M059J (cell line): Measurements from ENCODE around the gene IGSF9. TPM values are rescaled to one million over a fixed set of nuclear protein-coding genes. Genes with fewer than 3 reads are reported as not detected.

Source experiments
- DNase-seq: peaks from one replicate; pipeline ENCODE4 v3.0.0-alpha.2; 2012; ENCODE audit warnings: low read depth
- total RNA-seq: library from RNA; depleted of rRNA; stranded (reverse); fragments of >200 nt; shearing (Covaris generic); gene quantifications from 2 replicates; pipeline ENCODE4 v1.2.3, GENCODE V29; 2014

IGSF9 gene
- total RNA-seq, 1 experiment from 2014 or later: 0.32 TPM

DNA sequence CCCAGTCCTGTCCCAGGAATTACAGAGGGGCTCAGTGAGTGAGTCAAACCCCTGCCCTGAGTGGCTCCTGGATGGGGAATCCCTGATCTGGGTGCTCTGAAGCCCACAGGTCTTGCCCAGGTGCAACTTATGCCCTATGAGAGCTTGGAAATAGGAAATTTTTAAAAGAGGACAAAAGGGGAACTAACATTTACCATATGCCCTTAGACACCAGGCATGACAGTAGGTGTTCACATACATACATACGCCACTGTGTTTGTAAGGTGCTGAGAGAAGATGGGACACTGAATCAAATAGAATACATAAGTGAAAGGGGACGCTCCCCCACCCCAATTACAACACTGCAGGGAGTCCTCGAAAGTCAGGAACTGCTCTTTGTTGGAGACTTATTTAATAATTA, 46.9 kb downstream of the IGSF9 start:
- no peak for DNase-seq

DNA sequence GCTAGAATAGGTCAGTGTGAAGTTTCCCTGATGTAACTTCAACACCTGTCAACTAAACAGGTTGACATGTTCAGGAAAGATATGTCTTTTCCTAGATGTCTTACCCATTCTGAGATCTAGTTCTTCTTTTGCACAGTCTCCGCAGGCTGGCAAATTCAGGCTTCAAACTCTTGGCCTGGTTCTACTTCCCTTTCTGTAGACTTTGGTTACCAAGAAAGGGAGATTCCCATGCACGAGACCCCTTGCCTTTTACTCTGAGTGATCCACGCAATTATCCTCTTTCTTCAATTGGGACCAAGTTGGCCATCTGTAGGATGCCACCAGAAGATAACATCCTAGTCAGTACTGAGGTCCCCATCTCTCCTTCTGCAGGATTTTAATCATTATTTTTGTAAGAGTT, 47.5 kb downstream of the IGSF9 start:
- no peak for DNase-seq

GRCh38 chr1:159896546-159896930, 48.9 kb downstream of the IGSF9 start:
- DNase-seq: no peak

- DNase-seq: no peak
These were observed 49.4 kb downstream of the IGSF9 start for GRCh38 chr1:159895836-159896545.

DNA sequence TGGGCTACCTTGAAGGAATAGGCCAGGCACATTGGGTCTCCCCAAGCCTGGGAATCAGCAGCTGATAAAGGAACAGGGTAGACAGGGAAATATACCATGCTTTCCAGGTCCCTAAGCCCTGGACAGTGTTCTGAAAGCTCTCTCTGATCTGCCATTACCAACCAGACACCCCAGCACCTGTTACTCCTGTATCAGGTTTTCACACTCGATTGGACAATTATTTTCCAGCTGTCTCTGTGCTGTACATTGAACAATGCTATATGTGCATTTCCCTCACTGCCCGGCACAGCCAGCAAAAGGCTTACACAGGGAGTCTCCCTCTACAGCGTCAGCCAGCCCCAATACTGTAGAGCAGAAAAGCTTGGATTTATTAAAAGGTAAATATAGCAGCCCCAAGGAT, 50.1 kb downstream of the IGSF9 start:
- no peak for DNase-seq

DNA sequence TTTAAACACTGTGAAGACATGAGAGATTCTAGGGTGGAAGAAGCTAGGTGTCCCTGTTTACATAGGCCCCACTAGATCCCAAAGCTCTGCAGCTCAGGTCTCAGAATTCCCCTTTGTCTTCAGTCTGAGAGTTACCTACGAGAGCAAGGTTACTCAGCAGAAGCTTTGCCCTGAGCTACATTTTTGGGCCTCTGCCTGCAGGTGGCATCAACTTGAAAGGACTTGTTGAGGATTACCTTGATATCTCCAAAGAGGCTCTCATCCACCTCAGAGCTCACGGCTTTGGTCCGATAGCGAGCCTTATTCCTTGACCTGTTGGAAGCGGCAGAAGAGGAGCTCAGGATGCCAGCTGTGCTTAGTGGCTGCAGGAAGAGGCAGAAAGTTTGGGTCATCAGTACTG, 52.5 kb downstream of the IGSF9 start:
- peak; percentile 48 for DNase-seq

DNA sequence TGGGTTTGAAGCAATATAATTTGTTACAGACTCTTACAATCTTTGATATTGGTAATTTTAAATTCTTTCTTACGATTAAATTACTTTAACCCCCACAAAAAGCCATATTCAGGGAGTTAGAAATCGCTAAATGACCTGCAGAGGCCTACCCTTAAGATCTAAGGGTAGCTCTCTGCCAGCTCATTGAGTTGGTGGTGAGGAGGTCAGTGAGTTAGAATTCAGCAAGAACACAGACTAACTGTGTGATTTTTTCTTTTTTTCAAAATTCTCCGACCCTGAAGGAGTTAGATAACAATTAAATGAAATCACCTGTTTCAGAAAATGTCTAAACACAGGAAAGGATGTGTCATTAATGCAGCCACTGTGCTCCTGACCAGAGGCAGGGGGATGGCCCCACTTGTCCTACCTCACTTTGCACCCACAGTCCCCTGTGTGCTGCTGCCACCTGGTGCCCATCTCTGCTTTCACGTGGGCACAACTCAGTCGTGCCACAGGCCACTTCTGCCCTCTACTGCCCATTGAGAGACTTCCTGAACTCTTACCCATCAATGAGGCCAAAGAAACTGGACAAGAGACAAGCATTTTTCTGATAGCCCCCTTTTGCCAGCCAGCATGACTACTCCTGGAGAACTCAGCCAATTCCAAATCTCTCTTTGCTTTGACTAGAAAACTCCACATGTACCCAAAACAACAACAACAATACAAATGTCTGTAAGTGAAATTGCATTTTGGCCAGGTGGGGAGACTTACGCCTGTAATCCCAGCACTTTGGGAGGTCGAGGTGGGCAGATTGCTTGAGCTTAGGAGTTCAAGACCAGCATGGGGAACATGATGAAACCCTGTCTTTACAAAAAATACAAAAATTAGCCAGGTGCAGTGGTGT, 53.9 kb downstream of the IGSF9 start:
- peak; percentile 89 for DNase-seq

- DNase-seq: peak; percentile 34
These were observed 55.0 kb downstream of the IGSF9 start for GRCh38 chr1:159890390-159890789.

DNA sequence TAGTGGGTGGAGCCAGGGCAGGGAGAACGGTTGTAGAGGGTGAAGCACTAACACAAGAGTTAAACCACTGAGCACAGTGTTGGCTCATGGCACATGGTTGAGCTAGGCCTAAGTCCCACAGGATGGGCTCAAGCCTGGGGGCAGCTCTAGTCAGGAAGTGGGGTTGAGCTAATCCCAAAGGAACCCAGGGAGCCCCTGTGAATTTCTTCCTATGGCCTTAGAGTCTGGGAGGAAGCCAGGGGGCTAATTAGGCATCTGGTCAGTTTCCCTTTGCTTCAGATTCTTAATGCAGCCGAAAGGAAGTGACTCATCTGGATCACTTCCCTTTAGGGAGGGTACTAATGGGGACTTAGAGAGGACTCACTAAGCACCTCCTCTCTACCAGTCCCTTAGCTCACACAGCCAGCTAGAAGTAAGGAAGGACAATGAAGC, 55.6 kb downstream of the IGSF9 start:
- DNase-seq: peak; percentile 99

- DNase-seq: peak; percentile 27
These were observed 56.2 kb downstream of the IGSF9 start for GRCh38 chr1:159889202-159889601.

GRCh38 chr1:159884296-159884695, 61.1 kb downstream of the IGSF9 start:
- no peak for DNase-seq

DNA sequence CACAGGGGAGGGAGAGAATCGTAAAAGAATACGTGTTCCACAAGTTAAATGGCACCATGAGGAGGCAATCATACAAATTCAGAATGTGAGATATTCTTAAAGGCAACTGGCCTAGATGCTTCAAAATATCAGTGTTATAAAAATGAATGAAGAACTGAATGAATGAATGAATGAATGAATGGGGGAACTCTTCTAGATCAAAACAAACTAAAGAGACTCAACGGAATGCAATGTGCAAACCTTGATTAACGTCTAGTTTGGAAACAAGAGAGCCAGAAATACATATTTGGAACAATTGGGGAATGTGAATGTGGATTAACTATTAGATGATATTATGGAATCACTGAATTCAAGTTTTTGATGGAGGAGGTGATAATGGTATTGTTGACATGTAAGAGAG, 62.3 kb downstream of the IGSF9 start:
- DNase-seq: no peak

DNA sequence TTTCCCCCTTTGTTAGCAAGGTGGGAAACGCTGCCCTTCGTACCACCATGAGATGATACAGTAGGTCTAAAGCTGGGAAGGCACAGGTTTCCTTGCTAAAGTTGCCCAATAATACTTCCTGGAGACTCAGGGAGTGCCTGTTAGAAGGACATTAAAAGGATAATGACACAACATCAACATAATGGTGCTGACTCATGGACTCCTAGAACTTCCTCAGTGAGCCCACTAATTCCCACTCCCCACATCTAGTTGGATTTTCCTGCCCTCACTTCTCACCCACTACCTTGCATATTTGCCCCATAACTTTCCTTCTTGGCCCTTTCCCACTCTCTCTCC, 62.9 kb downstream of the IGSF9 start:
- peak; percentile 77 for DNase-seq

DNA sequence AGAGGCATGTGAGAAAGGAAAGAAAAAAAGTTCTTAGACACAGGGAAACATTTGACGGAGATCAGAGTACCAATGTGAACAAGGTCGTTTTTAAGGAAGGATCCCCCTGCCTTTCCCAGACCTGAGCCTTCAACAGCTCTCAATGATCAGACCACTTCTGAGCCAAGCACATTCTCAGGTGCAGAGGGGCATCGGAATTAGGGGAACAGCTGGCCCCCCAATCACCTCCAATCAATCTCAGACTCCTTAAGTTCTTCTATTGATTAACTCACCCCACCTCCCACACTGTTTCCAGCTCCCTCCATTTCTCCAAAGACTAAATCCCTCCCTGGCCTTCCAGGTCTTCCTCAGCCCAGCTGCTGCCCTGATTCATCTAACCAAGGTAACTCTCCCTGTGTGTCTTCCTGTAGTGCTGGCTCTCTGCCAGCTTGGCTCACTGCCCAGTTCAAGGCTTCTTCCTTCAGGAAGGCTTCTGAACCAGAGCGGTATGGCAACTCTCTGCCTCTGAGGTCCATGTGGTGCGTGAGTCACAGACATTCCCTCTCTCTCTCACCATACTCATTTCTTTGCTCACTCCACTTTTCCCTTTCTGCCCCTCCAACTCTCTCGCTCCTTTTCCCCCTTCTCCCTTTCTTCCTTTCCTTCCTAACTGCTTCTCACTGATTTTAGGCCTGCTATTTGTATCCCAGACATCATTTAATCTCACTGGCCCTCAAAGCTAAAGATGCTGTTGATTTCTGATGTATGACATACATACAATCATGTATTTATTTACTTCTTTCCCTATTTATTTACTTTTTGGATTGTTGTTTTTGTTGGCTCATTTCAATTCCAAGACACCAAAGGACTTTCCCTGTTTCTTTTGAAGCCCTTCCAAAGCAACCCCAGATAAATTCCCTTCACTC, 63.5 kb downstream of the IGSF9 start:
- DNase-seq: peak; percentile 100

- DNase-seq: no peak
These were observed 65.0 kb downstream of the IGSF9 start for GRCh38 chr1:159880430-159880829.

- peak; percentile 70 for DNase-seq
These were observed 65.4 kb downstream of the IGSF9 start for GRCh38 chr1:159879977-159880376.

DNA sequence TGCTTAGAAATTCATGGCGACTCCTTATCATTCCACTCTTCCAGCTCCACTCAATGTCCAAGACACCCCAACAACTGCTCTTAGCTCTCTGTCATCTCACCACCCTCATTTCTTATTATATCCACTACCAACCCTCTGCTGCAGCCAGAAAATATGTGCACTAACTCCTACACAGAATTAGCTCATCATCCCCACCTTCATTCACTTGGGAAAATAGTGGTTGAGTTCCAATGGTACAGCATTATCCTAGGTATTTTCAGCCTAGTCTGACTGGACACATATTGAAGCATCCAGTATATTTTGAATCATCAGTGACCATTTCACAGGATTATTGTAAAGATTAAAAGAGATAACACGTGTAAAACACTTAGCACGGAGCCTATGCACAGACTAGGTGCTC, 66.3 kb downstream of the IGSF9 start:
- no peak for DNase-seq

- peak; percentile 32 for DNase-seq
These were observed 67.5 kb downstream of the IGSF9 start for GRCh38 chr1:159877695-159878444.
